NCI-H128 (cell line): Measurements from ENCODE around the gene TUBB3.
A peak's percentile ranks its signal among the peaks of the same experiment; 100 is the strongest.
"Not testable (repeated sequence)": the region's sequence is repeated elsewhere in the genome, so short reads cannot be mapped to it uniquely, and the experiment has no call there.

Source experiments
- DNase-seq: peaks from one replicate; lab custom pipeline; 2025; ENCODE audit not compliant: unreplicated experiment; lab: John Stamatoyannopoulos, UW

The TUBB3 gene

GRCh38 chr16:89922884-89923639, at the start of gene TUBB3:
Gene TUBB3 (plus strand): TSS chr16:89923342. CDS start chr16:89923402, 60 bp downstream.
- no peak for DNase-seq

- DNase-seq = peak; percentile 65
Observed at GRCh38 chr16:89873972-89874689, 49.0 kb upstream of the TUBB3 start.

- not testable (repeated sequence) for DNase-seq
Observed at GRCh38 chr16:89879123-89879522, 44.0 kb upstream of the TUBB3 start.

- DNase-seq = no peak
Observed at GRCh38 chr16:89880477-89881367, 42.4 kb upstream of the TUBB3 start.

- DNase-seq = no peak
Observed at GRCh38 chr16:89881368-89881730, 41.8 kb upstream of the TUBB3 start.

- DNase-seq = no peak
Observed at GRCh38 chr16:89883346-89884040, 39.6 kb upstream of the TUBB3 start.

GRCh38 chr16:89884041-89884421, 39.1 kb upstream of the TUBB3 start:
- DNase-seq = no peak

GRCh38 chr16:89887243-89887642, 35.9 kb upstream of the TUBB3 start:
- DNase-seq = no peak

GRCh38 chr16:89890200-89890599, 32.9 kb upstream of the TUBB3 start:
- DNase-seq = no peak

GRCh38 chr16:89890886-89891657, 32.1 kb upstream of the TUBB3 start:
- no peak for DNase-seq

- DNase-seq = no peak
Observed at GRCh38 chr16:89892055-89892630, 31.0 kb upstream of the TUBB3 start.

GRCh38 chr16:89892635-89893034, 30.5 kb upstream of the TUBB3 start:
- no peak for DNase-seq

GRCh38 chr16:89893642-89894548, 29.2 kb upstream of the TUBB3 start:
- no peak for DNase-seq

GRCh38 chr16:89895482-89896250, 27.5 kb upstream of the TUBB3 start:
- no peak for DNase-seq

- DNase-seq = no peak
Observed at GRCh38 chr16:89897204-89897603, 25.9 kb upstream of the TUBB3 start.

- DNase-seq = no peak
Observed at GRCh38 chr16:89898201-89898967, 24.8 kb upstream of the TUBB3 start.

- no peak for DNase-seq
Observed at GRCh38 chr16:89899879-89900481, 23.2 kb upstream of the TUBB3 start.
